B cell (primary cell): Measurements from ENCODE around the gene AGO3. TPM values are rescaled to one million over a fixed set of nuclear protein-coding genes. Genes with fewer than 3 reads are reported as not detected.

Experiments used
- ATAC-seq: fragments of 200-7000 bp; cut with Tn5 transposase; one replicate; pipeline ENCODE4 v1.10.0; 2021; ENCODE audit warnings: low read depth, mild to moderate bottlenecking, moderate number of reproducible peaks, moderate library complexity
- CTCF ChIA-PET: fragments of 350-600 bp; sonication (Branson Sonifier 250); formaldehyde crosslinking; loops from one replicate; lab custom pipeline; 2021; ENCODE audit warnings: antibody characterized with exemption, inconsistent platforms; lab: Charles Lee
- POLR2A ChIA-PET: fragments of 350-600 bp; sonication (Branson Sonifier 250); formaldehyde crosslinking; loops from one replicate; lab custom pipeline; 2021; ENCODE audit warnings: antibody characterized with exemption; lab: Charles Lee
- DNase-seq: peaks from one replicate; pipeline ENCODE4 v3.0.0; 2013
- H2AFZ ChIP-seq: 2 replicates; pipeline ENCODE4 v1.6.1; 2012; ENCODE audit warnings: mild to moderate bottlenecking, low read depth, low read length; ENCODE audit not compliant: insufficient read depth, poor library complexity, severe bottlenecking
- H3K27ac ChIP-seq, 2 donors: 1 replicate in 1 of 2; 2 replicates in 1 of 2; pipeline ENCODE4 v1.5.1; 2012 to 2013; ENCODE audit warnings: low read length in 2 of 2, mild to moderate bottlenecking in 2 of 2, moderate library complexity in 1 of 2
- H3K27me3 ChIP-seq, 4 experiments: fragments of 200-600 bp in 1 of 4; sonication (generic) in 1 of 4; replicated peaks in 1 of 4; 1 replicate in 2 of 4; 2 replicates in 2 of 4; pipeline versions ENCODE4 v1.6.1 to v1.7.0; 2013 to 2016; ENCODE audit warnings: low read length in 3 of 4, mild to moderate bottlenecking in 2 of 4, mixed read lengths in 1 of 4, moderate library complexity in 1 of 4; ENCODE audit not compliant: insufficient read depth in 4 of 4, control insufficient read depth in 3 of 4; ENCODE audit errors: control extremely low read depth in 1 of 4
- H3K36me3 ChIP-seq, 2 experiments: replicated peaks in 1 of 2; 1 replicate in 1 of 2; 2 replicates in 1 of 2; pipeline versions ENCODE4 v1.6.1 to v1.7.1; 2013; ENCODE audit warnings: low read length in 1 of 2; ENCODE audit not compliant: insufficient read depth in 2 of 2, control insufficient read depth in 1 of 2; ENCODE audit errors: control extremely low read depth in 1 of 2, extremely low read depth in 1 of 2
- H3K4me1 ChIP-seq, 2 donors: fragments of 200-600 bp in 1 of 2; sonication (generic) in 1 of 2; 1 replicate in 1 of 2; 2 replicates in 1 of 2; pipeline versions ENCODE4 v1.5.1 to v1.6.1; 2013 to 2017; ENCODE audit warnings: low read length in 2 of 2; ENCODE audit not compliant: control insufficient read depth in 2 of 2, insufficient read depth in 2 of 2
- H3K4me2 ChIP-seq: replicated peaks from 2 replicates; pipeline ENCODE3; 2012; ENCODE audit warnings: mild to moderate bottlenecking, low read depth, low read length; ENCODE audit not compliant: poor library complexity, severe bottlenecking
- H3K4me3 ChIP-seq, 5 experiments: fragments of 200-600 bp in 1 of 5; sonication (generic) in 1 of 5; 1 replicate in 3 of 5; 2 replicates in 2 of 5; pipeline versions ENCODE4 v1.5.1 to v1.7.0; 2011 to 2016; ENCODE audit warnings: low read length in 4 of 5, mild to moderate bottlenecking in 4 of 5, low read depth in 2 of 5, control low read depth in 1 of 5, moderate library complexity in 1 of 5; ENCODE audit not compliant: insufficient read depth in 1 of 5; ENCODE audit errors: control extremely low read depth in 1 of 5, extremely low read depth in 1 of 5
- H3K79me2 ChIP-seq: fragments of 200-600 bp; sonication (generic); one replicate; pipeline ENCODE4 v1.6.0; 2016; ENCODE audit warnings: low read length; ENCODE audit not compliant: control insufficient read depth, insufficient read depth
- H3K9ac ChIP-seq: fragments of 200-600 bp; sonication (generic); 2 replicates; pipeline ENCODE4 v1.6.1; 2017; ENCODE audit warnings: mild to moderate bottlenecking, low read length, moderate library complexity
- H3K9me3 ChIP-seq, 3 donors: one replicate each; pipeline versions ENCODE4 v1.6.1 to v1.7.1; 2013; ENCODE audit warnings: low read length in 2 of 3; ENCODE audit not compliant: control insufficient read depth in 2 of 3, insufficient read depth in 1 of 3; ENCODE audit errors: control extremely low read depth in 1 of 3
- H4K20me1 ChIP-seq: 2 replicates; pipeline ENCODE4 v1.6.0; 2012; ENCODE audit warnings: mild to moderate bottlenecking, low read length; ENCODE audit not compliant: insufficient read depth, control insufficient read depth, poor library complexity, severe bottlenecking
- H3K27ac Mint-ChIP-seq: one replicate; pipeline ENCODE4 v1.8.0; 2021; ENCODE audit warnings: mixed read lengths
- H3K27me3 Mint-ChIP-seq: one replicate; pipeline ENCODE4 v1.8.0; 2021; ENCODE audit warnings: mixed read lengths
- H3K4me1 Mint-ChIP-seq: one replicate; pipeline ENCODE4 v1.8.0; 2021; ENCODE audit warnings: mixed read lengths
- H3K4me3 Mint-ChIP-seq: one replicate; pipeline ENCODE4 v1.8.0; 2021; ENCODE audit warnings: mixed read lengths
- H3K9me3 Mint-ChIP-seq: one replicate; pipeline ENCODE4 v1.8.0; 2022; ENCODE audit warnings: mixed read lengths; ENCODE audit not compliant: insufficient read depth
- CTCF ChIP-seq: fragments of 200-600 bp; IDR thresholded peaks from one replicate; pipeline ENCODE4 v1.8.0; 2022; ENCODE audit warnings: antibody characterized with exemption, mild to moderate bottlenecking
- EZH2 ChIP-seq: IDR thresholded peaks from 2 replicates; pipeline ENCODE4 v1.6.1; 2012; ENCODE audit warnings: borderline replicate concordance, low read depth, mild to moderate bottlenecking, moderate library complexity, low read length; ENCODE audit not compliant: insufficient read depth, poor library complexity, severe bottlenecking
- WGBS: methylation state at CpG from one replicate; pipeline ENCODE4 v1.1.5; 2013; ENCODE audit warnings: missing lambda C conversion rate; ENCODE audit not compliant: insufficient coverage; 5-methylcytosine and 5-hydroxymethylcytosine counted together
- intact Hi-C: fragments of 100-400 bp; cut with micrococcal nuclease; formaldehyde crosslinking; loops from one replicate; pipeline ENCODE4 v1.10.0; 2022
- polyA plus RNA-seq: library from polyadenylated mRNA; depleted of rRNA; stranded (reverse); fragments of >200 nt; gene quantifications from 2 replicates; pipeline ENCODE4 v1.2.3, GENCODE V29; 2012
- total RNA-seq, 2 donors: library from RNA; stranded (reverse); fragments of 120-200 nt in 1 of 2; gene quantifications; 1 replicate in 1 of 2; 2 replicates in 1 of 2; pipeline versions ENCODE4 v1.2.3 to v1.2.4, GENCODE V29; 2013 to 2022

AGO3 gene
- total and polyA plus RNA-seq, 2 donors (not counting 1 experiment from before 2014, with no cell fraction given): 5.1 to 44.9 TPM

DNA sequence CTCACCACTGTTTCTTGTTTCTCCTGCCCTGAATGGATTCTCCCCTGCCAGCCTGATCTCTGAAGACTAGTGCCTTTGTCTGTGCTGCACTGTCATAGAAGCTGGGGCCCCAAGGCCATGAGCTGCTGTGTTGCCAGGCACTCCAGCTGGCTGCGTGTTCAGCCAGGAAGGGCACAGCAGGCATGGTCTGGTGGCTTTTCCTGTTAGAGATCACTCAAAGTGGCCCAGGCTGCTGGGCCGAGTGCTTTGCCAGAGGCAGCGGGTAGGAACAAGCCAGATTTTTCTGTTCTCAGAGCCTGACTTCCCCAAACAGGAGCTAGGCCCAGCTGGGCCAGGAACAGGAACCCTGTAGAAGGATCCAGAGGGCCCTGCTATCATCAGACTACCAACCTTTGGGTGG lies 163.0 kb downstream of the AGO3 start:
- intact Hi-C loops: no loop called here
- H3K4me3 Mint-ChIP-seq: no peak overlapping the region
- no peak for TF ChIP-seq EZH2
- TF ChIP-seq CTCF: no peak

GRCh38 chr1:36094621-36095061 lies 163.7 kb downstream of the AGO3 start:
- no peak overlapping the region for H3K27ac ChIP-seq
- H3K79me2 ChIP-seq: peaks cover 28% of the 10 kb centered on the region
- H3K36me3 ChIP-seq: peaks cover 0 to 52% of the 10 kb centered on the region in 2 experiments
- Mint-ChIP-seq H3K9me3 (no peaks in the 10 kb centered on the region), H3K27me3 (no peaks in the 10 kb centered on the region), H3K4me1 (peaks cover 12% of the 10 kb centered on the region), H3K27ac (no peak overlapping the region), H3K4me3 (no peak overlapping the region)
- no peaks in the 10 kb centered on the region for H3K9me3 ChIP-seq
- no peak for TF ChIP-seq EZH2
- no peak for TF ChIP-seq CTCF
- DNase-seq (no peak), ATAC-seq (no peak)
- no peak overlapping the region for H3K4me3 ChIP-seq
- intact Hi-C loops: loop anchor here (5.0 kb wide), 1 partner anchor 1338 kb away; no protein-coding TSS in a partner anchor
- H4K20me1 ChIP-seq: no peaks in the 10 kb centered on the region
- ChIA-PET POLR2A (no interaction called here), CTCF (interaction anchor here (0.6 to 2.3 kb wide), 7 partner anchors 39 to 324 kb away, joined by 3 to 8 read pairs (median 4); no protein-coding TSS in a partner anchor)
- H3K27me3 ChIP-seq: no peaks in the 10 kb centered on the region
- H3K4me2 ChIP-seq: no peak overlapping the region
- H3K4me1 ChIP-seq: peaks cover 6 to 8% of the 10 kb centered on the region in 2 donors
- 98% methylated on average over 6 of the region's 8 CpGs for WGBS
- no peak overlapping the region for H2AFZ ChIP-seq
- no peak overlapping the region for H3K9ac ChIP-seq

More for the DNA sequence above, 163.0 kb downstream of the AGO3 start:
- peaks cover 35% of the 10 kb centered on the region for H3K79me2 ChIP-seq
- no peak overlapping the region for H3K4me2 ChIP-seq
- 92% methylated on average over 3 of the region's 3 CpGs for WGBS
- no peaks in the 10 kb centered on the region for H3K27me3 ChIP-seq
- Mint-ChIP-seq H3K4me1 (peaks cover 17% of the 10 kb centered on the region), H3K9me3 (no peaks in the 10 kb centered on the region), H3K27ac (no peak overlapping the region), H3K27me3 (no peaks in the 10 kb centered on the region)
- H3K9me3 ChIP-seq: no peaks in the 10 kb centered on the region
- H3K36me3 ChIP-seq: peaks cover 0 to 52% of the 10 kb centered on the region in 2 experiments
- peaks cover 10% of the 10 kb centered on the region in 2 donors for H3K4me1 ChIP-seq
- no peak overlapping the region for H2AFZ ChIP-seq
- CTCF ChIA-PET: interaction anchor here (2.2 to 2.3 kb wide), 2 partner anchors 94 to 192 kb away, joined by 7 to 8 read pairs; no protein-coding TSS in a partner anchor
- POLR2A ChIA-PET: no interaction called here
- H3K27ac ChIP-seq: no peak overlapping the region
- DNase-seq (no peak), ATAC-seq (no peak)
- no peak overlapping the region for H3K4me3 ChIP-seq
- no peak overlapping the region for H3K9ac ChIP-seq
- H4K20me1 ChIP-seq: no peaks in the 10 kb centered on the region
